Fibroblast of lung (primary cell): ENCODE results near the gene KPNA6.

ENCODE experiments used
- CTCF ChIP-seq, 2 donors: IDR thresholded peaks in 1 of 2; conservative IDR thresholded peaks in 1 of 2; 1 replicate in 1 of 2; 2 replicates in 1 of 2; pipeline ENCODE4 v1.5.1; 2011 to 2012; ENCODE audit warnings: low read length in 2 of 2, control low read depth in 1 of 2, inconsistent platforms in 1 of 2, low read depth in 1 of 2, mild to moderate bottlenecking in 1 of 2
- EZH2 ChIP-seq: IDR thresholded peaks from 2 replicates; pipeline ENCODE4 v1.5.1; 2012; ENCODE audit warnings: low read length, control low read depth, mild to moderate bottlenecking; ENCODE audit errors: missing control alignments

- TF ChIP-seq CTCF (conservative IDR thresholded peaks at IDR 0.05 in 1 of 2, IDR thresholded peaks at IDR 0.05 in 1 of 2; ENCODE audit: low read depth in 1 of 2, low read length in 2 of 2): no peak
- no peak for TF ChIP-seq EZH2
Observed at GRCh38 chr1:32197837-32198236, 90.0 kb downstream of the KPNA6 start.
